HL-60 (cell line): ENCODE results near the gene SOD3.

Source experiments
- DNase-seq, 2 experiments: peaks; one replicate each; pipeline ENCODE4 v3.0.0-alpha.2; 2010 to 2020; ENCODE audit warnings: low read depth in 1 of 2, low spot score in 1 of 2
- H3K27ac ChIP-seq: fragments of 250-450 bp; sonication (Bioruptor Pico); replicated peaks from 2 replicates; pipeline ENCODE4 v1.5.1; 2020; ENCODE audit warnings: mild to moderate bottlenecking, moderate library complexity
- H3K27me3 ChIP-seq: fragments of 250-450 bp; sonication (Bioruptor Pico); 2 replicates; pipeline ENCODE4 v1.5.1; 2021; ENCODE audit warnings: mild to moderate bottlenecking, moderate library complexity; ENCODE audit not compliant: insufficient read depth, poor library complexity, severe bottlenecking
- H3K4me3 ChIP-seq: replicated peaks from 2 replicates; pipeline ENCODE4 v1.5.1; 2011; ENCODE audit warnings: mild to moderate bottlenecking, control low read depth, low read length; ENCODE audit not compliant: insufficient read depth
- GABPA ChIP-seq: IDR thresholded peaks from 2 replicates; pipeline ENCODE4 v1.6.1; 2012; ENCODE audit warnings: low read depth
- POLR2AphosphoS5 ChIP-seq: IDR thresholded peaks from 2 replicates; pipeline ENCODE4 v1.6.1; 2012; ENCODE audit warnings: low read depth
- REST ChIP-seq: IDR thresholded peaks from 2 replicates; pipeline ENCODE4 v1.6.1; 2012; ENCODE audit warnings: low read depth; ENCODE audit not compliant: insufficient replicate concordance
- SPI1 ChIP-seq: IDR thresholded peaks from 2 replicates; pipeline ENCODE4 v1.6.1; 2012; ENCODE audit warnings: low read depth, mild to moderate bottlenecking, borderline replicate concordance
- TF ChIP-seq, protein P1 (sequence below): IDR thresholded peaks from one replicate; pipeline ENCODE4 v1.5.1; 2011; ENCODE audit warnings: low read length, control low read depth, inconsistent platforms; ENCODE audit not compliant: insufficient read depth

SOD3 gene

GRCh38 chr4:24809376-24809775, 14.0 kb downstream of the SOD3 start:
- no peak overlapping the region for H3K4me3 ChIP-seq
- no peak overlapping the region for H3K27ac ChIP-seq
- H3K27me3 ChIP-seq: no peaks in the 10 kb centered on the region
- TF ChIP-seq POLR2AphosphoS5: no peak
- no peak for TF ChIP-seq SPI1
- no peak for TF ChIP-seq GABPA
- no peak for TF ChIP-seq REST
- TF ChIP-seq, protein P1, sequence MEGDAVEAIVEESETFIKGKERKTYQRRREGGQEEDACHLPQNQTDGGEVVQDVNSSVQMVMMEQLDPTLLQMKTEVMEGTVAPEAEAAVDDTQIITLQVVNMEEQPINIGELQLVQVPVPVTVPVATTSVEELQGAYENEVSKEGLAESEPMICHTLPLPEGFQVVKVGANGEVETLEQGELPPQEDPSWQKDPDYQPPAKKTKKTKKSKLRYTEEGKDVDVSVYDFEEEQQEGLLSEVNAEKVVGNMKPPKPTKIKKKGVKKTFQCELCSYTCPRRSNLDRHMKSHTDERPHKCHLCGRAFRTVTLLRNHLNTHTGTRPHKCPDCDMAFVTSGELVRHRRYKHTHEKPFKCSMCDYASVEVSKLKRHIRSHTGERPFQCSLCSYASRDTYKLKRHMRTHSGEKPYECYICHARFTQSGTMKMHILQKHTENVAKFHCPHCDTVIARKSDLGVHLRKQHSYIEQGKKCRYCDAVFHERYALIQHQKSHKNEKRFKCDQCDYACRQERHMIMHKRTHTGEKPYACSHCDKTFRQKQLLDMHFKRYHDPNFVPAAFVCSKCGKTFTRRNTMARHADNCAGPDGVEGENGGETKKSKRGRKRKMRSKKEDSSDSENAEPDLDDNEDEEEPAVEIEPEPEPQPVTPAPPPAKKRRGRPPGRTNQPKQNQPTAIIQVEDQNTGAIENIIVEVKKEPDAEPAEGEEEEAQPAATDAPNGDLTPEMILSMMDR: no peak
- no peak for DNase-seq

DNA sequence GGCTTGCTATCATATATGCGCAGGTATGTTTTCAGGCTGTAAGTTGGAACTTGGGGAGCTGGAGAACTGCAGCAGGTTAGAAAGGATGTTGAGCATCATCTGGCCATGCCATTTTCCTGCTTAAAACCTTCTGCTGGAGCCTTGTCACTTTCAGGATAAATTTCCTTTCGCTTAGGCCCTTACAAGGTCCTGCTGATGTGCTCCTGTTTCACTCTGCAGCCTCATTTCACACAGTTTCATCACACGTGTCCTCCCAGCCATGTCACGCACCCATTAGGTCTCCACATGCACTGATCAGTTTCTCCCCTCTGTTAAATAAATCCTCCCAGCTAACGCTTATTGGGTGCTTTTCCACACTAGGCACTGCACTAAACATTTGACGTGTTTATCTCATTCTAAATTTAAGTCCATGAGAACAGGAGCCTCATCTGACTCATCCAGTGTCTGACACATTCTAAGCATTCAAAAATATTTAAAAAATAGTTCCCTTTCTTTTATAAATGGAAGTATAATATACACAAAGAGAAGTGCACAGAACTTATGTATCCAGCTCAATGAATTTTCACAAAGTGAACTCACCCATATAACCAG, 14.5 kb downstream of the SOD3 start:
- no peak for TF ChIP-seq SPI1
- Histone ChIP-seq H3K27ac (no peak overlapping the region), H3K27me3 (no peaks in the 10 kb centered on the region), H3K4me3 (no peak overlapping the region)
- DNase-seq: no peak

GRCh38 chr4:24810871-24811631, 15.7 kb downstream of the SOD3 start:
- DNase-seq: no peak
- H3K27ac ChIP-seq: no peak overlapping the region
- TF ChIP-seq GABPA (no peak), SPI1 (no peak), REST (no peak)
- H3K27me3 ChIP-seq: no peaks in the 10 kb centered on the region
- H3K4me3 ChIP-seq: no peak overlapping the region

DNA sequence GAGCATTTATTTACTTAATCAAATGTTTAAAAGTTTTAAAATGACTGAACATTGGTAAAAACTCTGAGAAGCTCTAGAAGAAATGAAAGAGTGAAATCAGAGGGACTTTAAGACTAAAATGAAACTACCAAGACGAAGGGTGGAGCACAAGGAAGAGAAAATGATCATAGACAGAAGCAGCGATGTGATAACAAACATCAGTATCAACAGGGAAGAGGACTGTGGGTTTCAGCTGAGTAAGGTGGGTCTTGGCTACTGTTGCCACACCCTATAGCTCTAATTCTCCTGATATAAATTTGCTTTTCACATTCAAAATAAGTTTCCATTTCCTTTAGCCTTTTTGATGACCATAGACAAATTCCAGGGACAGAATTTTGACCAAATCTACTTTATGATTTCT, 18.4 kb downstream of the SOD3 start:
- no peak overlapping the region for H3K27ac ChIP-seq
- TF ChIP-seq REST (no peak), POLR2AphosphoS5 (no peak), SPI1 (no peak), GABPA (no peak)
- TF ChIP-seq, protein P1: no peak
- no peaks in the 10 kb centered on the region for H3K27me3 ChIP-seq
- no peak overlapping the region for H3K4me3 ChIP-seq
- no peak for DNase-seq
